ENCODE measurements around the gene ZRSR2. TPM values are rescaled to one million over a fixed set of nuclear protein-coding genes. Genes with fewer than 3 reads are reported as not detected.

ZRSR2 gene
- total RNA-seq, 1 experiment from 2014 or later, result 18.1 TPM

DNA sequence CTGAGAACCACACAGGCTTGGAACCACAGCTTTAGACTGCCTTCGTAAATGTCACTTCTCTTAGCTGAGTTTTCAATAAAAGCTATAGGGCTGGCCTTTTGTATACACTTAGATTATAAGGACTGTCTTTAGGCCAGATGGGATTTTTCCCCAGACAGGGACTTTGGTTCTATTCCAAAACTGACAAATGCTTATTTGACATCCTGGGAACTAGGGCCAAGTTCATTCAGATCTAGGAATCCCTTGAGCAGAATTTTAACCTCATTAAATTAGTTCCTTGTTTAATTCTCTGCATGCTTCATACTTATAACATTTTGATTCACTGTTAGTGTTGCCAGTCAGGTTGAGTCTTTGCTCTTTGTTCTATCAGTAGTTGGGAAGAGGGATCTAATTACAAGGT is 23.1 kb downstream of the ZRSR2 start:
- no peak overlapping the region for H3K27ac ChIP-seq (ENCODE audit: low read depth, low read length, poor library complexity, severe bottlenecking)
- no peak for TF ChIP-seq EZH2 (IDR thresholded peaks at IDR 0.05; ENCODE audit: borderline replicate concordance, low read depth, low read length, poor library complexity, severe bottlenecking)
- TF ChIP-seq, protein P1, sequence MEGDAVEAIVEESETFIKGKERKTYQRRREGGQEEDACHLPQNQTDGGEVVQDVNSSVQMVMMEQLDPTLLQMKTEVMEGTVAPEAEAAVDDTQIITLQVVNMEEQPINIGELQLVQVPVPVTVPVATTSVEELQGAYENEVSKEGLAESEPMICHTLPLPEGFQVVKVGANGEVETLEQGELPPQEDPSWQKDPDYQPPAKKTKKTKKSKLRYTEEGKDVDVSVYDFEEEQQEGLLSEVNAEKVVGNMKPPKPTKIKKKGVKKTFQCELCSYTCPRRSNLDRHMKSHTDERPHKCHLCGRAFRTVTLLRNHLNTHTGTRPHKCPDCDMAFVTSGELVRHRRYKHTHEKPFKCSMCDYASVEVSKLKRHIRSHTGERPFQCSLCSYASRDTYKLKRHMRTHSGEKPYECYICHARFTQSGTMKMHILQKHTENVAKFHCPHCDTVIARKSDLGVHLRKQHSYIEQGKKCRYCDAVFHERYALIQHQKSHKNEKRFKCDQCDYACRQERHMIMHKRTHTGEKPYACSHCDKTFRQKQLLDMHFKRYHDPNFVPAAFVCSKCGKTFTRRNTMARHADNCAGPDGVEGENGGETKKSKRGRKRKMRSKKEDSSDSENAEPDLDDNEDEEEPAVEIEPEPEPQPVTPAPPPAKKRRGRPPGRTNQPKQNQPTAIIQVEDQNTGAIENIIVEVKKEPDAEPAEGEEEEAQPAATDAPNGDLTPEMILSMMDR (conservative IDR thresholded peaks at IDR 0.05; ENCODE audit: low read depth, low read length), result no peak
- BruUV-seq (replicated peaks), result no TSS peak
- peaks cover 33% of the 10 kb centered on the region for H3K36me3 ChIP-seq (ENCODE audit: insufficient read depth, low read length, poor library complexity, severe bottlenecking)
- H3K4me3 ChIP-seq (ENCODE audit: low read depth, low read length, poor library complexity, severe bottlenecking), result no peak overlapping the region
- intact Hi-C loops (cut with micrococcal nuclease; ENCODE audit: unreplicated experiment), result no loop called here
- POLR2A ChIA-PET (ENCODE audit: low non-redundant PET), result no interaction called here
- no peaks in the 10 kb centered on the region for H3K9me3 ChIP-seq (ENCODE audit: low read depth, low read length, poor library complexity, severe bottlenecking)
- H3K27me3 ChIP-seq (replicated peaks; ENCODE audit: insufficient read depth, low read depth, low read length, poor library complexity), result no peaks in the 10 kb centered on the region
- H3K4me1 ChIP-seq (ENCODE audit: insufficient read depth, low read length, poor library complexity, severe bottlenecking), result peaks cover 7% of the 10 kb centered on the region
- CTCF ChIA-PET, result no interaction called here
- DNase-seq (ENCODE audit: low spot score), result no peak

DNA sequence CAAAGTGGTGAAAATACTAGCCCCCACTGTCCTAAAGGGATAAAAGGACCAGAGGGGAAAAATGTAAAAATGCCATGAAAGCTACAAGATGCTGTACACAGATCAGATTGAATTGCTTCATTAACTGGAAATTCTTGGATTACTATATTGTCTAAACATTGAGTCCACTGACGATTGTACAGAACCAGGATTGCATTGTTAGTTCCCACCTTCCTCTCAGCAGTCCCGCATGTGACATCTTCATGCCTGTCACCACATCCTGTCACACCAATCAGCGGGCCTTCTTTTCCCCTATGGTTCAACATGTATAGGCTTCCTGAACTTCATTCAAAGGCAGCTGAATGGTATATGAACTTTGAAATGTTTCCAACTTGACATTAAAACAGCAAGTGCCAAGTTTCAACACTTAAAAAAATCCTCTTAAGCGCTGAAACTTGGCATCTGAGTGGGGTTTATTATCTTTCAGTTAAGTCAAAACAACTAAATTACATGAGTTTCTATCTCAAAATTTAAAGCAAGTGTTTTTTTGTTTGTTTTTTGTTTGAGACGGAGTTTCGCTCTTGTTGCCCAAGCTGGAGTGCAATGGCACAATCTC is 24.6 kb downstream of the ZRSR2 start:
- Histone ChIP-seq H3K4me3 (ENCODE audit: low read depth, low read length, poor library complexity, severe bottlenecking) (no peak overlapping the region), H3K36me3 (ENCODE audit: insufficient read depth, low read length, poor library complexity, severe bottlenecking) (peaks cover 27% of the 10 kb centered on the region), H3K27ac (ENCODE audit: low read depth, low read length, poor library complexity, severe bottlenecking) (no peak overlapping the region), H3K9me3 (ENCODE audit: low read depth, low read length, poor library complexity, severe bottlenecking) (no peaks in the 10 kb centered on the region), H3K27me3 (replicated peaks; ENCODE audit: insufficient read depth, low read depth, low read length, poor library complexity) (no peaks in the 10 kb centered on the region), H3K4me1 (ENCODE audit: insufficient read depth, low read length, poor library complexity, severe bottlenecking) (peaks cover 7% of the 10 kb centered on the region)
- POLR2A ChIA-PET (ENCODE audit: low non-redundant PET), result no interaction called here
- BruUV-seq (replicated peaks), result no TSS peak
- DNase-seq (ENCODE audit: low spot score), result no peak
- intact Hi-C loops (cut with micrococcal nuclease; ENCODE audit: unreplicated experiment), result no loop called here
- CTCF ChIA-PET, result no interaction called here
- no peak for TF ChIP-seq EZH2 (IDR thresholded peaks at IDR 0.05; ENCODE audit: borderline replicate concordance, low read depth, low read length, poor library complexity, severe bottlenecking)
- TF ChIP-seq, protein P1 (conservative IDR thresholded peaks at IDR 0.05; ENCODE audit: low read depth, low read length), result no peak

DNA sequence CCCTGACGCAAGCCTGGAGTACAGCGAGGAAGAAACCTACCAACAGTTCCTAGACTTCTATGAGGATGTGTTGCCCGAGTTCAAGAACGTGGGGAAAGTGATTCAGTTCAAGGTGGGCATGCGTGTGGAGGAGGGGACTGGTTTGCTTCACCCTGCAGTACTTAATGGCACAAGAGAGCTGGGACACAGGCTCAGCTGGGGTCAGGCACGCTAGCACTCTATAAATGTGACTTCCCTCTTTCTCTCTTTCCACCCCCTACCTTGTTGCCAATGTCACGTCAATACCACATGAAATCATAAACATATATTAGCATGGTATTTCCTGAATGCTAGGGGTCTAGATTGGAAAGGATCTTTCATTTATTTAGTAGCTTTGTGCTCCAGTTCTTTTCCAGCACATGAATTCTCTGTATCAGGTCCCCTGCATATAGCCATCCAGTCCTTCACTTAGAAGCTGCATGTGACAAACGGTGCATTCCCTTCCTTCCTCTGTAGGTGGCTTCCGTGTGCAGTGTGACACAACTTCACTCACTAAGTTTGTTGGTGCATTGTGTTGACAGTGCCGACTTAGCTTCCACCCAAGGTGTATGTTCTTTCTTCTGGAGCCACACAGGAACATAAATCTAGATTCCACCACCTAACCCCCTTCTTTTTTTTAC is 25.6 kb downstream of the ZRSR2 start:
- no peaks in the 10 kb centered on the region for H3K9me3 ChIP-seq (ENCODE audit: low read depth, low read length, poor library complexity, severe bottlenecking)
- intact Hi-C loops (cut with micrococcal nuclease; ENCODE audit: unreplicated experiment), result loop anchor here (2.0 kb wide), 1 partner anchor 55 kb away; no protein-coding TSS in a partner anchor
- no peak overlapping the region for H3K27ac ChIP-seq (ENCODE audit: low read depth, low read length, poor library complexity, severe bottlenecking)
- no TSS peak for BruUV-seq (replicated peaks)
- peak; percentile 74 for DNase-seq (ENCODE audit: low spot score)
- TF ChIP-seq EZH2 (IDR thresholded peaks at IDR 0.05; ENCODE audit: borderline replicate concordance, low read depth, low read length, poor library complexity, severe bottlenecking), result no peak
- TF ChIP-seq, protein P1 (conservative IDR thresholded peaks at IDR 0.05; ENCODE audit: low read depth, low read length), result peak; percentile 64
- H3K4me1 ChIP-seq (ENCODE audit: insufficient read depth, low read length, poor library complexity, severe bottlenecking), result peaks cover 7% of the 10 kb centered on the region
- H3K36me3 ChIP-seq (ENCODE audit: insufficient read depth, low read length, poor library complexity, severe bottlenecking), result peaks cover 20% of the 10 kb centered on the region
- no peaks in the 10 kb centered on the region for H3K27me3 ChIP-seq (replicated peaks; ENCODE audit: insufficient read depth, low read depth, low read length, poor library complexity)
- H3K4me3 ChIP-seq (ENCODE audit: low read depth, low read length, poor library complexity, severe bottlenecking), result no peak overlapping the region
- ChIA-PET POLR2A (ENCODE audit: low non-redundant PET) (no interaction called here), CTCF (interaction anchor here (0.5 to 1.3 kb wide), 2 partner anchors 106 to 306 kb away, joined by 3 to 5 read pairs; no protein-coding TSS in a partner anchor)

All from A673 (cell line).